Retinal pigment epithelial cell (primary cell): Measurements from ENCODE around the gene LRFN2.

Source experiments
- DNase-seq: peaks from one replicate; pipeline ENCODE4 v3.0.0-alpha.2; 2010; ENCODE audit warnings: low read depth
- H3K4me3 ChIP-seq: 2 replicates; pipeline ENCODE4 v1.5.1; 2011; ENCODE audit warnings: mild to moderate bottlenecking, low read length, control low read depth, moderate library complexity
- TF ChIP-seq, protein P1 (sequence below): conservative IDR thresholded peaks from 2 replicates; pipeline ENCODE4 v1.5.1; 2011; ENCODE audit warnings: low read depth, low read length, control low read depth, inconsistent platforms

The LRFN2 gene

DNA sequence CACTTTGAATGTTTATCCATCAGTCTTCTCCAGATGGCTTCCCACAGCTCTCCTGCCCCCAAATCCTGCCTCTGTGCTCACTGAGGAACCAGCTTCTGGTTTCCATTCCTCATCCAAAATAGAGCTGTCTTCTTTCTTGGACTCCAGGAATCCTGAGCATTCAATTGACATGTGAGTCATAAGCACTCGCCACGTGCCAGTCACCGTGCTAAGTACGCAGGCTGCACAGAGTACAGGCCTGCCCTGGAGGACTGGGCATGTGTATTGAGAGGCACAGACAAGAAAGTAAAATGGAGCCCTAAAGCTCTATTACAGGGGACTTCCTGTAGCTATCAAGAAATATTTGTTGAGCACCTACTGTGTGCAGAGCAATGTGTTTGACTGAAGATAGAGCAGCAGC lies 39.7 kb upstream of the LRFN2 start:
- DNase-seq = no peak
- TF ChIP-seq, protein P1, sequence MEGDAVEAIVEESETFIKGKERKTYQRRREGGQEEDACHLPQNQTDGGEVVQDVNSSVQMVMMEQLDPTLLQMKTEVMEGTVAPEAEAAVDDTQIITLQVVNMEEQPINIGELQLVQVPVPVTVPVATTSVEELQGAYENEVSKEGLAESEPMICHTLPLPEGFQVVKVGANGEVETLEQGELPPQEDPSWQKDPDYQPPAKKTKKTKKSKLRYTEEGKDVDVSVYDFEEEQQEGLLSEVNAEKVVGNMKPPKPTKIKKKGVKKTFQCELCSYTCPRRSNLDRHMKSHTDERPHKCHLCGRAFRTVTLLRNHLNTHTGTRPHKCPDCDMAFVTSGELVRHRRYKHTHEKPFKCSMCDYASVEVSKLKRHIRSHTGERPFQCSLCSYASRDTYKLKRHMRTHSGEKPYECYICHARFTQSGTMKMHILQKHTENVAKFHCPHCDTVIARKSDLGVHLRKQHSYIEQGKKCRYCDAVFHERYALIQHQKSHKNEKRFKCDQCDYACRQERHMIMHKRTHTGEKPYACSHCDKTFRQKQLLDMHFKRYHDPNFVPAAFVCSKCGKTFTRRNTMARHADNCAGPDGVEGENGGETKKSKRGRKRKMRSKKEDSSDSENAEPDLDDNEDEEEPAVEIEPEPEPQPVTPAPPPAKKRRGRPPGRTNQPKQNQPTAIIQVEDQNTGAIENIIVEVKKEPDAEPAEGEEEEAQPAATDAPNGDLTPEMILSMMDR = no peak
- H3K4me3 ChIP-seq = no peak overlapping the region

DNA sequence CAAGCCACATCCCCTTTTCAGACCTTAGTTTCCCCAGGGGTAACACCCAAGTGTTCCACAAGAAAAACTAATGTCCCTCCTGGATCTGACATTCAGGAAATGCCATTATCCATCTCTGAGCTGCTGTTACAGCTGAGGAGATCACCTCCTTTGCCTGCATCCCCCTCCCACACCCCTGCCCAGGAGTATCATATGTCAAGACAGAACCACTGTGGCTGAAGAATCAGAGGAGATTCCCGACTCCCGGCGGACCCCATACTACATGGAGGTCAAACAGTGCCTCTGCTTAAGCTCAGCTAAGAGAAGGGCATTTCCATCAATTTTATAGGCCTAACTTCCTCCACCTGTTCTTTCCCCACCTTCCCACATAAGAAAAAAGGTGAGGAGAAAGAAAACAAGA lies 36.8 kb upstream of the LRFN2 start:
- TF ChIP-seq, protein P1 = no peak
- DNase-seq = no peak
- H3K4me3 ChIP-seq = no peak overlapping the region

DNA sequence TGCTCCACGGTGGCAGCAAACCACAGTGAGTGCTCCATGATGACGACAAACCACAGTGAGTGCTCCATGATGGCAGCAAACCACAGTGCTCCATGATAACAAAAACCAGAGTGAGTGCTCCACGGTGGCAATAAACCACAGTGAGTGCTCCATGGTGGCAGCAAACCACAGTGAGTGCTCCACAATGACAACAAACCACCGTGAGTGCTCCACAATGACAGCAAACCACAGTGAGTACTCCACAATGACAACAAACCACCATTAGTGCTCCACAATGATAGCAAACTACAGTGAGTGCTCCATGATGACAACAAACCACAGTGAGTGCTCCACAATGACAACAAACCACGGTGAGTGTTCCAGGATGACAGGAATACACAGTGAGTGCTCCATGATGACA lies 36.0 kb upstream of the LRFN2 start:
- TF ChIP-seq, protein P1 = no peak
- no peak for DNase-seq
- H3K4me3 ChIP-seq = no peak overlapping the region

DNA sequence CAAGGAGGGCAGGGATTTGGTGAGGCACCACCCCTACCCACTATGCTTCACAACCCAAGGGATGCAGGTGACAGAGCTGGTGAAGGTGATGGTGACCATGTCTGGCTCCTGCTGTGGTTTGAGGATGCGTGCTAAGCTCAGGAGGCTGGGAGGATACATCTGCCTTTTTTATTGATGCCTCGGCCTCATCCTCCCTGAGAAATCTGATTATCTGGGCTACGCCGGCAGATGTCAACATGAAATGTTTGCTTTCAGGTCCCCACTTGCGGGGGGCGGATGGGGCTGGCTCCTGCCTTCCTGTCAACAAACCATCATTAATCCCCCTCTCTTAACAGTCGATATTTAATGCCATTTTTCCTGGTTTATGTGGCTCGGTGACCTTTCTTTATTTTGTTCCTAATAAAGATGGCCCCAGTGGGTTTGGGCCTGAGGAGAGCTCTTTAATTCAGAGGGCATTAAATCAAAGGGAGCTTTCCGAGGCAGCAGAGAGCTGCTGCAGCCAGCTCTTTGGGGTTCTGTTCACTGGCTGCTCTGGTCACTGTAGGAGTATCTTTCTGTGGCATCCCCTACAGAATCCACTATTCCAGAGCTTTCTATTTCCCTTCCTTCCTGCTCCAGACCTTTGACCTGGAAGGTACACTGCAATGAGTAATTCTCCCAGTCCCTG lies 33.5 kb upstream of the LRFN2 start:
- DNase-seq = no peak
- H3K4me3 ChIP-seq = no peak overlapping the region
- TF ChIP-seq, protein P1 = no peak

DNA sequence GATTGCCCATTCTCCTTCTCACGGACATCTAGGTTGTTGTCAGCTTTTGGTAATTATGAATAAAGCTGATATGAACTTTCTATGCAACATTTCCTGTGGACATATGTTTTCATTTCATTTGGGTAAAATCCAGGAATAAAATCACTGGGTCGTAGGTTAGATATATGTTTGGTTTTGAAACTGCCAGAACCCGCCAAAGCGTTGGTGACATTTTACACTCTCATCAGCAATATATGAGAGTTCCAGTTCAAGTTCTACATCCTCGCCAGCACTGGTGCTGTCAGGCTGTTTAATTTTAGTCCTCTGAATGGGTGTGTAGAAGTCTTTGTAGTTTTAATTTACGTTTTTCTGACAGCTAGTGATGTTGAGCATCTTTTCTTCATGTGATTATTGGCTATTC lies 27.5 kb upstream of the LRFN2 start:
- DNase-seq = no peak
- TF ChIP-seq, protein P1 = no peak
- H3K4me3 ChIP-seq = no peak overlapping the region

DNA sequence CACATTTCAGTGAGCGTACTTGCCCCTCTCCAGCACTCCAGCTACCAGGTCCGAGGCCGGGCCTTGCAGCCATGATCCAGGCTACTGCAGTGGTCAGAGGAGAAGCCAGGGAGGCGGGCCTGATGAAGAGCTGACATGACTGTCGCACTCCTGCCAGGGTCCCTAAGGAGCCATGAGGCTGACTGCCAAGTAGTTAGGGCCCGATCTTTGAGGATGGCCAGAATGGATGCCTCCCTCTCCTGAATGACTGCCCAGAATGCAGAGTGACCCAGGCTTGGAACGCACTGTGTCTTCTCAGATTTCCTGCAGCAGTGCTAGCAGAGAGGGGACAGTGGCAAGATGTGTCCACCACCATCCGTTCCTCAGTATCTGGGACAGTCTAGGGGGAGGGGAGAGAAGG lies 24.7 kb upstream of the LRFN2 start:
- no peak for DNase-seq
- TF ChIP-seq, protein P1 = no peak
- H3K4me3 ChIP-seq = no peak overlapping the region

DNA sequence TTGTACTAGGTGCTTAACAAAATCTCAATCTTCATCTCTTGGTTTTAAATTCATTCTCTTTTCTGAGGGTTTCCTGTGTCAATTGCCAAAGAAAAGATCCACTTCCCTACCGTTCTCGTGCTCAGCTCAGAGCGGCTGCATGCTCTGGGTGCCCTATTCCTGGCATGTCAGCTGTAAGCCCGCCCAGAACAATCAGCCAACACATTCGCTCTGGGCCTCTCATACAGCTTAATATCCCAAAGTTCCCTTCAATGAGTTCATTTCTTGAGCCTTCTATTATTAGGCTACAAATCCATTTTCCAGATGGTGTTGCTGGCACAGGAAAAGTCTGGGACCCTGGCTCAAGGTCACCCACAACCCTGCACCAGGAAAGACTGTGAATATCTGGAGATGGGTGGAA lies 24.3 kb upstream of the LRFN2 start:
- TF ChIP-seq, protein P1 = no peak
- DNase-seq = no peak
- no peak overlapping the region for H3K4me3 ChIP-seq
